Neural cell (in vitro differentiated cells): ENCODE measurements around the gene TNF.

Experiments used
- CTCF ChIP-seq: fragments of 450-650 bp; IDR thresholded peaks from 2 replicates; pipeline ENCODE4 v1.5.1; 2014; ENCODE audit warnings: antibody characterized with exemption, mild to moderate bottlenecking, moderate library complexity; ENCODE audit not compliant: poor library complexity, severe bottlenecking
- REST ChIP-seq: IDR thresholded peaks from 2 replicates; pipeline ENCODE4 v1.6.1; 2012; ENCODE audit warnings: borderline replicate concordance

DNA sequence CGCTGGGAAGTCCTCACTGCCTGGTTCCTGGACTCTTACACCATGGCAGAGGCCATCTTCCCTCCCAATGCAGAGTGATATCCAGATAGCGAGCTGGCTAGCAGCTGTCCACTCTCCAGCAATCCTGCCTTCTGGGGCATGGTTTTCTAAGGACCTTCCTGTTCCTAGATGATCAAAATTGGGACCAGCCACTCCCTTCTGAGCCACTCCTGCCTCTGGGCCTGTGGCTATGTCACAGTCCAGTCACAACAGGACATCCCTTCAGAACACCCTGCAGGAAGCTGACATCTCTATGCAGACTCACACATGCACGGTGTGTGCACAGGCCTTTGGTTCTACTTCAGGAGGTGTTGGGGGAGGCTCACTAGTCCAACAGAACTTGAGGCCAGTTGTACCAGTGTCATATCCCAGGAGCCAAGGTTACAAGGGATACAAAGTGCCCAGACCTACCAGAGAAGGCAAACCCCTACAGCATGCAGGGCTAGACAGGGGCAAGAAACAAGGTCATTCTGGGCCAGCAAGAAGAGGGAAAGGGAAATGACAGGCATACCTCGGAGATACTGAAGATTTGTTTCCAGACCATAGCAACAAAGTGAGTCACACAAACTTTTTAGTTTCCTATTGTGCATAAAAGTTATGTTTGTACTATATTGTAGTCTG lies 49.3 kb upstream of the TNF start:
- TF ChIP-seq CTCF (no peak), REST (no peak)
